ENCODE measurements around the gene TCF4.

TCF4 gene

DNA sequence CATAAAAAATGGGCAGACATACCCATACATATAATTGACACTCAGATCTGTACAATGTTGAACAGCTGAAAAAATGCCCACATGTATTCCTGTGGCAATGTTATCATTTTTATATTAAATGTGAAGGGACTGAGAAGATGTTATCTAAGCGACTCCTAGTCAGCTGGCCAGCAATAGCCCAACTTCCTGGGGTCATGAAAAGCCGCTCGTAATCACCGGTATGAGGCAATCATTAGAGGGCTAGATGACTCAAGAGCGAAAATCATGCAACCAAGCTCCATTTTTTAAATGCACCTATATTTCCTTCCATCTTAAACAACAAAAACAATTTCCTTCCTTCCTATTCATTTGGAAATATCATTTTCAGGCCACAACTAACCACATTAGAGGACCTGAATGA lies 354.1 kb downstream of the TCF4 start:
- intact Hi-C loops (cut with DNase I): loop anchor here (10.0 kb wide), 2 partner anchors 351 to 1341 kb away; partner anchors contain the start of gene TCF4
- no peak for DNase-seq

DNA sequence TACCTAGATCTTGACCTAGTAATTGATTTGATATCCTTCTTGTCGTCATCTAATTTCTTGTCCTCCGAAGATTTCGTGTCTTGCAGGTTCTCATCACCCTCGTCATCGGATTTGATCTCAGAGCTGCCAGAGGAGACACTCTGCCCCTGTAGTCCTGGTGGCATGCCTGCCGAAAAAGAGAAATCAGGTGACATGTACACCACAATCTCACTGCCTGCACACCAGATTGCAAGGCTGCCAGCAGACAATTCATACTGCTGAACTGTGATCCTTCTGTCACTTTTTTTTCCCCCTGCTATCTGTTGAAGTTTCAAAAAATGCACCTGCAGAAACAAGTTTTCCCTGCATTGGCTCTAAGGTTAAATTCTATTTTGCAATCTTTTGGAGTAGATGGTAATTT lies 355.5 kb downstream of the TCF4 start:
- no peak for DNase-seq
- intact Hi-C loops (cut with DNase I): loop anchor here (10.0 kb wide), 2 partner anchors 352 to 1342 kb away; partner anchors contain the start of gene TCF4

DNA sequence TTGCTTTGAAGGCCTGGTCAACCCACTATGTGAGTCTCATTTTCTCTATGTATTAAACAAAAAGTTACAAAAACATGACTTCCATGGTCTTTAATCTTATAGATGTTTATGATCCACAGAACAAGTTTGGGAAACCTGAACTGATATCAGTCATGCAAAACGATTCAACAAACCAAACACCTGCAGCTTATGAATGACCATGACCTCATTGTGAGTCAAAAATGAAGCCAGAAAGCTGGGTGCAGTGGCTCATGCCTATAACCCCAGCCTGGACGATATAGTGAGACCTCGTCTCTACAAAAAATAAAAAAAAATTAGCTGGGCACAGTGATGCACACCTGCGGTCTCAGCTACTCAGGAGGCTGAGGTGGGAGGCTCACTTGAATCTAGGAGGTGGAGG lies 358.3 kb downstream of the TCF4 start:
- DNase-seq: no peak
- intact Hi-C loops (cut with DNase I): loop anchor here (10.0 kb wide), 2 partner anchors 355 to 1345 kb away; partner anchors contain the start of gene TCF4

DNA sequence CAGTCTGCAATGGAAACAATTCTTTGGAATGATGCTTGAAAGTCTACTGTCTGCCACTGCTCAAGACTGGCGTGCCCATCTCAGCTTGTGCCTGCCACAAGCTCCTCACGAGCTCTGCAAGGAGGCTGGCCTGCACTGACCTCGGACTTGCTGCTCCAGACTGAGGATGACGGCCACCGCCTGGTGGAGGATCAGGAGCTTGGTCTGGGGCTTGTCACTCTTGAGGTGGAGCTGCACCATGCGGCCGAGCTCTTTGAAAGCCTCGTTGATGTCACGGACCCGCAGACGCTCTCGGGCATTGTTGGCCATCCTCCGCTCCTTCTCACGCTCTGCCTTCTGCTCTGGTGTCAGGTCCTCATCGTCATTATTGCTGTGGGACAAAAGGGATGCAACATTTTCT lies 359.3 kb downstream of the TCF4 start:
- DNase-seq: peak in 8 of 42 donors; percentile 8 to 41 (median 18)

DNA sequence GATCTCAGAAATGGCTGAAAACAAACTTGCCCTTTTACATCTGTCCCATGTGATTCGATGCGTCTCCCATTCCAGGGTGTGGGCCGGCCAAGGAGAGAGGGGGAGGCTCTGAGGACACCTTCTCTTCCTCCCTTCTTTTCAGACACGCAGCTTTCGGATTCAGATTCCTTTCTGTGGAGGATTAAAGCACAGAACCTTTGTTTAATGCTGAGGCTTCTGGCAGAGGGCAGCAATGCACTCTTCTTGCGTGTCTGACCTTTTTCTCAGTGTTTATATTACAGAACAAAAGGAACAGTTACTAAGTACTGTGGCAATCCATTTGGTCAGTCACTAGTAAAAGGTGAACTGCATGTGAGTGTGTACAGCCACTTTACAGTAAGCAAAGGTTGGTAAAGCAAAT lies 359.8 kb downstream of the TCF4 start:
- intact Hi-C loops (cut with DNase I): no loop called here
- no peak for DNase-seq

More for the DNA sequence above, 359.3 kb downstream of the TCF4 start:
- intact Hi-C loops (cut with DNase I): no loop called here

DNA sequence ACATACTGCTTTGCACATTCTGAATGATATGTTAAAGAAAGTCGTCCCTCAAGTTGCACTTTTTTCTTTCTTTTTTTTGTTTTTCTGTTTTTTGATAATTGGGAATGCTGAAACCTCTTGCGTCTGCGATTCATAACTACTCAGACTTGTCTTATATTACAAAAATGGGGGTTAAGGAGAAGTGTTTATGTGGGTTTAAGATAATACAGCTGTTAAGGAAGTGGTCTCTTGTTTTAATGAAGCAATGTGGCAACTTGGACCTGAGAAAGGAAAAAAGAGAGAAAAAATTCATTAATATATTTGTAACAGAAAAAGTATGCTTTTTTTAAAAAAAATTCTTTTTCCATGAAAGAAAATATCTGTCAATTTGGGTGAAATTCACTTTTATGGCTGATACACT lies 360.2 kb downstream of the TCF4 start:
- intact Hi-C loops (cut with DNase I): no loop called here
- no peak for DNase-seq

DNA sequence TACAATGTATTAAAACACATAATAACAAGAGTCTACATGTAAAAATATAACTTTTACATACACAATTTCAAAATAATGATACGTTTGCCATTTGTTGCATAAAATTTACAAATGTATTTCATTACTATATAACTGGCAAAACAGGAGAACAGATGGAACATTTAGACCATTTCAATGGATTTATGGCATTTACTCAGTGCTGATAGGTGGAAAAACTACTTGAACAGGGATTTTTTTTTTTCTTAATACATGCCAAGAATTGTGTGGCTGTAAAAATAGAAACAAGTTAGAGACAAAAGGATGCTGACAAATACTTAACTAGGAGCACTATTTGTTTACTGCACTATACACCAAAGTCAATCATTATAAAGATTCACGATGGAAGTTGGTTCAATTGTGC lies 361.9 kb downstream of the TCF4 start:
- no peak for DNase-seq
- intact Hi-C loops (cut with DNase I): no loop called here

DNA sequence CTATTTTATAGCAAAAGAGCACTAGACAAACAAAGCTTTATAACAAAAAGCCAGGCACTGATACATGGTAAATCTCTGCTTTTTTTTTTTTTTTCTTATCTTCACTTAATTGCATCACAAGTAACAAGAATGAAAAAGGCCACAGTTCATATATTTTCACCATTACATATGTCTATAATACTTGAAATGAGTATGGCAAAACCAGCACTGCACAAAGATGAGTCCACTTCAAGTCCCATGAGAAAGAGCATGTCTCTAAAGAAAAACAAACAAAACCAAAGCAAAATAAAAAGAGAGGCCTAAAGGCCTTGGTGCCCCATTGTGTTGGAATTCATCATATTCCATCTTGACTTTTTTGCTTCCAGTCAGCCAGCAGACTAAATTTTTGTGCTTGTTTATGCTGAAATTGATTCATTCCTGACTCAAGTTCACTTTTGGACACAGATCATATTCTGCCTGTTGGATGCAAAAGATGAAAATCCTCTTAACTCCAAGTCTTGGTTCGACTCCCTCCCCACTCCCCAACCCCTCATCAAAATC lies 363.8 kb downstream of the TCF4 start:
- intact Hi-C loops (cut with DNase I): no loop called here
- DNase-seq: no peak

DNA sequence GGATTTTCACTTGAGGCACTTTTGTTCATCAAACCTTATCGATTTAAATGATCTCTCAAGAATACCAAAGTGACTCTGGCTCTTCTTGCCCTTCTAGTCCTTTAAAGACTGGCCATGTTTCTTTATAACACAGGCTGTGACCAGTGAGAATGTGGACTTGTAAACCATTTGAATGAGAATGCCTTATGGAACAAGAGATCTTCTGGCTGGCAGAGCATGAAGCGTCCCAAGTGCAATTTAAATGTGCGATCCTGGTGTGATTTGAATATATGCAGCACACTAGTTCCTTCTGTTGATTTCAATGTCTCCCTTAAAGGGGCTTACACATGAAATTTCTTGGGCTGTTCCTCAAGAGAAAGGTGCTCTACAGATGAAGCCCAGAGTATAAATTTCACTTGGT lies 366.4 kb downstream of the TCF4 start:
- DNase-seq: no peak
- intact Hi-C loops (cut with DNase I): no loop called here

DNA sequence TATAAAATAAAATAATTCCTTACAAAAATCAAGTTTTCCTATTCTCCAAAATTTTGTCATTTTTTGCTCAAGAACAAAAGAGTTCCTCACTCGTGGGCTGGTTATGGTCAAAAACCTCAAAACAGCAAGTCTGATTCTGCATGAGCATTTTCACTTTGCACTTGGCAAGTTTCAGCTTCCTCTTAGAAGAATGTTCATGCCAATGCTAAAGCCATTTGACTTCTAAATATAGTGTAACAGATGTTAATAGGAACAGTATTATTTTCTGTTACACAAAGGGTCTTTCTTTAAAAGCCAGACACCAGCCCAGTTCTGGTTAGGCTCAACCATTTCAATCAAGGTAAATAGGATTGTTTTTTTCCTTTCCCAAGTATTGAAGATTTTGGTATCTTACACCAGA lies 367.5 kb downstream of the TCF4 start:
- intact Hi-C loops (cut with DNase I): no loop called here
- DNase-seq: no peak

DNA sequence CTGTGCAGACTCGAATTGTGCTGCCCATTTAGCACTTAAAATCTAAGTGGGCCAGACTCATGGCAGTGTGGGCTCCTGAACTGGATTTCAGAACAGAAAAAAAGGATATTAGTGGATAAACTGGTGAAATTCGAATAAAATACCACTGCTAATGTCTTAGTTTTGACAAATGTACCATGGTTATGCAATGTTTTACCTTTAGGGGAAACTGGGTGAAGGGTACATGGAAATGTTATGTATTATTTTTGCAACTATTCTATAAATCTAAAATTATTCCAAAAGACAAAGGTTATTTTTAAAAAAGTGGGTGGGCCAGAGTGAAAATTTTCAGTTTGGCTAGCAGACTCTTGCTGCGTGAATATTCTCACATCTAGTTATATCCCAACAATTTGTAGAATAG lies 368.2 kb downstream of the TCF4 start:
- intact Hi-C loops (cut with DNase I): no loop called here
- DNase-seq: no peak

DNA sequence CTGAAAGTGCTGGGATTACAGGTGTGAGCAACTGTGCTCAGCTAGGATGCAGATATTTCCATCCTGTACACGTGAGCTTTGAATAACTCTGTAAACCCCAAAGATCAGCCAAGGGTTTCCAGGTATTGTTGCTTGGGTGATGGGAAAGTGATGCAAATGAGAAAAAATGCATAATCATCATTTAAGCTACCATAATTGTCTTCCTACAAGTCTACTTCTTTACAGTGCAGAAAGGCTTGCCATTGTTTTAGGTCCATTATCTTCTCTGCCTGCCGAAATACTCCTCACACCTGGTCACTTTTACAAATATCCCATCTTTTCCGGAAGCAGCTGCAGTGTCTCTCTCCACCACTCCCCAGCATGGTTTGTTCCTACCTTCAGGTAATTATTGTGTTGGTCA lies 368.9 kb downstream of the TCF4 start:
- DNase-seq: no peak
- intact Hi-C loops (cut with DNase I): no loop called here

DNA sequence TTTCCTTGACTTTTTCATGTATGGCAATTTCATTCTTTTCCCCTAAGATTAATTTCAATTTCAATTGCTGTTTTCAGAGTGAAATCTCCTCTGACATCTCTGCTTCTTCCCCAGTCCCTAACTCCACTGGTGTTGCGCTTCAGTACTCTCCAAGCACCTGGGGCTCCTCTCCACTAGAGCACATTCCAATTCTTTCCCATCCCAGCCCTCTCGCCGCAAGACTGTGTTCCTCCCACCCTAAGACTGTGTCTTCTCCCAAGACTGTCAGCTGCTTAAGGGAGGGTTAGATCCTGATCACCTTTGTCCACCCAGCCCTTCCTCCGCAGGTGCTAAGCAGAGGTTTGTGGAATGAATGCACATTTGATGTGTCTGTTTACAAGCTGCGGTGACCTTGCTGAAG lies 373.0 kb downstream of the TCF4 start:
- DNase-seq: no peak
- intact Hi-C loops (cut with DNase I): no loop called here

DNA sequence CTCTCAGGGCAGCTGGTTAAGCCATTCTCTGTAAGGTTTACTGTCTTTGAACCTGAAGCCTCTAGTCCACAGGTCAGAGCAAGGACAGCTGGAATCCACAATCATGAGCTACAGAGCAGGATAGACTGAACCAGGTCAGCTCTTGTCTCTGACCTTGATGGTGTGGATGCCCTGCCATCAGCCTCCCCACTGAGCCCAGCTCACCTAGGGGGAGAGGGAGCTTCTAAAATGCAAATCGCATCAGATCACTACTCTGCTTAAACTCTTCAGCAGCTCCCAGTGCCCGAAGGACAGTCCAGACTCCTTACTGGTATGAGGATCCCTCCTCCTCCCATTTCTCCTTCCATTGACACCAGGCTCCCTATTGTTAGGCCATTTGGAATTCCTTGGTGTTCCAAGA lies 373.5 kb downstream of the TCF4 start:
- no peak for DNase-seq
- intact Hi-C loops (cut with DNase I): no loop called here

DNA sequence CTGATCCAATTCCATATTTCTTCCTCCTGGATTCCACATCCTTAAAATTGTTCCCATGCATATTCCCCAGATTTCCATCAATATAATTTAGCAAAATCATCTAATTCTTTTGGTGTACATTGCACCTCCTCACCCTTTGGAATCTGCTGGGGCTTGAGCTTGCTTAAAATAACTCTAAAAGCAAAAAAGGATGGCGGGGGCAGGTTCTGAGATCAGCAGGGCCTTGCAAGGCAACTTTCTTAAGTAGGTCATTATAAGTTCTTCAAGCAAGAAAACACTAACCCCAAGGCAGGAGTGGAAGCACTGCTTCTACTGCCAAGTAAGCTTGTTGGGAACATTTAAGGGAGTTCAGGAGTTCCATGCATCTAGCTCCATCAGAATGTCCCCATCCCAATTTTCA lies 374.4 kb downstream of the TCF4 start:
- DNase-seq: peak in 20 of 42 donors; percentile 14 to 77 (median 44)
- intact Hi-C loops (cut with DNase I): no loop called here

DNA sequence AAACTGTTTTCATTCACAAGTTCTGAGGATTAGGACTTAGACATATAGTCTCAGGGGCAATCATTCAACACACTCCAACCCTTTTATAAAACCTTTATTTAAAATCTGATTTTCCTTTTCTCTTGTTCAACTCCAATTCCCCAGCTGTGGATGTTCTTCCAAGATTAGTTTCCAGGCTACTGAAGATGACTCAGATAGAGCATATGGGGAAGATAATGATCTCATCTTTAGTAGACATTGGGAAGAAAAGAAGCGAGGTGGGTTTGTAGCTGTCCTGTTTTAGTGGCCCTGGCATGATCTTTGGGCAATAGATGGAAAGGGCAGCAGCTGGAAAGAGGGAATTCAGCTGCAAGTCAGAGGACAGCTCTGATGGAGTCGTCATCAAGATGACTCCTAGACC lies 381.1 kb downstream of the TCF4 start:
- no peak for DNase-seq
- intact Hi-C loops (cut with DNase I): no loop called here

DNA sequence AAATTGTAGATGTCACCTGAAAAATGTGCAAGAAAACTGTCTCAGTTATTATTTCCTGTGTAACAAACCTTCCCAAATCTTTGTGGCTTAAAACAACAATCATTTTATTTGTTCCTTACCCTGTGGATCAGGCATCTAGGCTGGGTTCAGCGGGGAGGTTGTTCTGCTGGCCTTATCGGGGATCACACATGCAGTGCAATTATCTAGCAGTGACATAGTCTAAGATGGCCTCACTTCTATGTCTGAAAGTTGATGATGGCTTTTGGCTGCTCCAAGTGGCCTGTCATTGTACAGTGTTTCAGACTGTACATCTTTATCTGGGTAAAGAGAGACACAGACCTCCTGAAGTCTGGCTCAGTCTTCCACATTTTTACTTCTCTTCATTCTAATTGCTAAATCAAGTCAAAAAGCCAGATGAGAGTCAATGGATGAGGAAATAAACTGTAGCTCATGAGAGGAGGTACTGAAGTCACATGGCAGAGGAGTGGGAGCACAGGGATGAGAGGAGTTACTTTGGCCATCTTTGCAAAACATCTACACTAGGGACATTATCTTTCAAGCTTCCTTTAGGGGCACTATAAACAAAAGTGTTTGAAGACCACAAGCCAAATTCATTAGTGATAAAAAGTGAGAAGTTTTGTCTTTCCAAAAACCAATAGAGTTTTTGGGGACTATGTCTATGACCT lies 385.6 kb downstream of the TCF4 start:
- intact Hi-C loops (cut with DNase I): no loop called here
- no peak for DNase-seq

DNA sequence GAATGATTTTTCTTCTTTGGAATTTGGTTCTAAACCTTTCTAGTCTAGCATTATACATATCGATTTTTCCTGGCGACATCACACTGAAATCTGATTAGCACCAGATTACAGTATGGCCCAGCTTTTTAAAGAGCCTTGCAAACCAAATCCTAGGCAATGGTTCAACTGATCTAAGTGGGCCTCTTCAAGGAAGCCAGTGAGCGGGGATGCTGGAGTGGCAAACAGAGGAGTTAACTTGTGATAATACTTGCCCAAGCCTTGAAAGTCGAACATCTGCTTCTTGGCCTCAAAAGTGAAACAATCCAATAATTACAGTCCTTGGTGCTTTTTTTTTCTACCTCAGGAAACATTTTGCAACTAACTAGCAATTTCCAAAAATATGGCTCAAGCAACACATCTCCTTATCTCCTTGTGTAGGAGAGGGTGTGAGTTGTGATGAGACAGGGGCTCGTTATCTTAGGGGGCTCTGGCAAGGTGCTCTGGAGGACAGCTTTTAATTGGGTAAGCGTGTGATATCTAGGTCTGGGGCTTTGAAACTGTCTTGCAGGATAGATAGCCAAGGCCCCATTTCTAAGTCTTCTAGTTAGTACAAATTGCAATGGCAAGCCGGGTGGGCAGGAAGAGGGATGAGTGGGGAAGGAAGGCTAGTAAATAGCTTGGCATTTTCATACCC lies 388.6 kb downstream of the TCF4 start:
- no peak for DNase-seq
- intact Hi-C loops (cut with DNase I): no loop called here

DNA sequence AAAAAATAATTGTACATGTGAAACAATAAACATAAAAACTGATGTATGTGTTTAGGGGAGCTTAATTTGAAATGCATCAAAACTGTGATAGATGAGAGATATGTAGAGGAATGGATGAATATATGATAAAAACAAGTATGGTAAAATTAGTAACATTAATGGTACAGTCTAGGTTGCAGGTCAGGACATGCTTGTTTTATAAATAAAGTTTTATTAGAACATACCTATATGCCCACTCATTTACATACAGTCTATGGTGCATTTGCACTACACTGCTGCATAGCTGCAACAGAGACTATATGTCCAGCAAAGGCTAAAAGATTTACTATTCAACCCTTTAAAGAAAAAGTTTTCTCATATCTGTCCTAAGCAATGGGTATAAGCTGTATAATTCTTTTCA lies 392.1 kb downstream of the TCF4 start:
- DNase-seq: no peak
- intact Hi-C loops (cut with DNase I): no loop called here

DNA sequence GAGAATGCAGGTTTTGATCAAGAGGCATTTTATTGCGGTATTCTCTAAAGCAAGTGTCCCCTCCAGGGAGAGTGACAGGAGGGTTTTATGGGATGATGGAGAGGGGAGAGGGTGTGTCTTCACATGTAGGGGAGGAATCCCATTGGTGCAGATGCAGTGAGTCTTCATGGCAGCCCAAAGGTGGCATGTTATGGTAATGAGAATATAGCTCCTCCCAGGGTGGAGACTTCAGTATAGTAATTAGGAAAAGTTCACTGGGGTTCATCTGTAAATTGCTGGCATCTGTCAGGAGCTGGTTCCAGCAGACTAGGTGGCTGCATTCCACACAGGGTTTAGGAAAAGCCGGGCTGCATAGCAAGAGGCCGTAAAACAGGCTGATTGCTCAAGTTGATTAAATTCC lies 398.0 kb downstream of the TCF4 start:
- intact Hi-C loops (cut with DNase I): no loop called here
- DNase-seq: no peak

DNA sequence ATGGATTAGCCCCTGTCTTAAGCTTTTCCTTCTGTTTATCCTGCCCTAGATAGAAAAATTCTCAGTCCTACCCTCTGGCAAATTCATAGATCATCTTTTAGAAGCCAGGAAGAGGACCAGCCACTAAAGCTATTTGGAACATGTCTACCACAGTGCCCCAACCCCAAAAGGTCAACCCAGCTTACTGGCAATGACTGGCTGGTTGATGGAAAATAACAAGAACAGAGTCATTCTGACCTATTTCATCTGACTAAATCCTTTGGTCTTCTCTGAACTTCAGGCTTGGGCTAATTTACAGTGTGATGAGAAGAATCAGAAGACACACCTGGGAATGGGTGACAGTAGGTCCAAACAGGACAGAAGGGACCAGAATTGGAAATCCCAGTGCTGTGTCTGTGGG lies 401.4 kb downstream of the TCF4 start:
- no peak for DNase-seq
- intact Hi-C loops (cut with DNase I): no loop called here

Data from head of caudate nucleus (tissue), 42 donors.